Measurements from ENCODE around the gene HK2.
"Not testable (repeated sequence)": the region's sequence is repeated elsewhere in the genome, so short reads cannot be mapped to it uniquely, and the experiment has no call there.

HK2 gene

GRCh38 chr2:74893332-74893731 lies 59.4 kb downstream of the HK2 start:
- no peak for DNase-seq (ENCODE audit: low read depth in 1 of 2, low spot score in 1 of 2)

- DNase-seq (ENCODE audit: low read depth in 1 of 2, low spot score in 1 of 2): no peak
Observed at GRCh38 chr2:74894272-74894981, 60.5 kb downstream of the HK2 start.

- DNase-seq (ENCODE audit: low read depth in 1 of 2, low spot score in 1 of 2): no peak
Observed at GRCh38 chr2:74895001-74895400, 61.1 kb downstream of the HK2 start.

- no peak for DNase-seq (ENCODE audit: low read depth in 1 of 2, low spot score in 1 of 2)
Observed at GRCh38 chr2:74896232-74896631, 62.3 kb downstream of the HK2 start.

- DNase-seq (ENCODE audit: low read depth in 1 of 2, low spot score in 1 of 2): not testable (repeated sequence)
Observed at GRCh38 chr2:74900225-74900624, 66.3 kb downstream of the HK2 start.

GRCh38 chr2:74902281-74902860 lies 68.4 kb downstream of the HK2 start:
- DNase-seq (ENCODE audit: low read depth in 1 of 2, low spot score in 1 of 2): no peak

GRCh38 chr2:74906395-74906794 lies 72.5 kb downstream of the HK2 start:
- no peak for DNase-seq (ENCODE audit: low read depth in 1 of 2, low spot score in 1 of 2)

GRCh38 chr2:74907560-74907959 lies 73.6 kb downstream of the HK2 start:
- not testable (repeated sequence) for DNase-seq (ENCODE audit: low read depth in 1 of 2, low spot score in 1 of 2)

- DNase-seq (ENCODE audit: low read depth in 1 of 2, low spot score in 1 of 2): no peak
Observed at GRCh38 chr2:74908748-74909444, 75.0 kb downstream of the HK2 start.

- DNase-seq (ENCODE audit: low read depth in 1 of 2, low spot score in 1 of 2): no peak
Observed at GRCh38 chr2:74910245-74910644, 76.3 kb downstream of the HK2 start.

- DNase-seq (ENCODE audit: low read depth in 1 of 2, low spot score in 1 of 2): no peak
Observed at GRCh38 chr2:74911061-74911460, 77.1 kb downstream of the HK2 start.

- no peak for DNase-seq (ENCODE audit: low read depth in 1 of 2, low spot score in 1 of 2)
Observed at GRCh38 chr2:74915743-74916142, 81.8 kb downstream of the HK2 start.

- no peak for DNase-seq (ENCODE audit: low read depth in 1 of 2, low spot score in 1 of 2)
Observed at GRCh38 chr2:74916394-74916793, 82.5 kb downstream of the HK2 start.

GRCh38 chr2:74917702-74918619 lies 84.0 kb downstream of the HK2 start:
- DNase-seq (ENCODE audit: low read depth in 1 of 2, low spot score in 1 of 2): no peak

GRCh38 chr2:74919827-74920226 lies 85.9 kb downstream of the HK2 start:
- DNase-seq (ENCODE audit: low read depth in 1 of 2, low spot score in 1 of 2): peak; percentile 52 to 55

GRCh38 chr2:74921236-74921736 lies 87.4 kb downstream of the HK2 start:
- DNase-seq (ENCODE audit: low read depth in 1 of 2, low spot score in 1 of 2): no peak

- no peak for DNase-seq (ENCODE audit: low read depth in 1 of 2, low spot score in 1 of 2)
Observed at GRCh38 chr2:74922592-74923227, 88.8 kb downstream of the HK2 start.

- no peak for DNase-seq (ENCODE audit: low read depth in 1 of 2, low spot score in 1 of 2)
Observed at GRCh38 chr2:74924463-74925265, 90.7 kb downstream of the HK2 start.

- DNase-seq (ENCODE audit: low read depth in 1 of 2, low spot score in 1 of 2): no peak
Observed at GRCh38 chr2:74925361-74925786, 91.4 kb downstream of the HK2 start.

- DNase-seq (ENCODE audit: low read depth in 1 of 2, low spot score in 1 of 2): no peak
Observed at GRCh38 chr2:74927621-74928020, 93.7 kb downstream of the HK2 start.

Data from activated CD4-positive, alpha-beta T cell treated with anti-CD3 and anti-CD28 coated beads, Interleukin-2, amount 50 U/mL, for 24 hours (primary cell).